Mammary epithelial cell (primary cell): ENCODE data around the gene CAMK1G.

Experiments
- CTCF ChIP-seq, 2 donors: IDR thresholded peaks in 1 of 2; conservative IDR thresholded peaks in 1 of 2; 2 replicates each; pipeline ENCODE4 v1.5.1; 2011 to 2012; ENCODE audit warnings: inconsistent platforms in 2 of 2, low read length in 2 of 2, mild to moderate bottlenecking in 2 of 2, control low read depth in 1 of 2, low read depth in 1 of 2; ENCODE audit not compliant: insufficient read depth in 1 of 2; ENCODE audit errors: extremely low read depth in 1 of 2
- EZH2 ChIP-seq: IDR thresholded peaks from 2 replicates; pipeline ENCODE4 v1.6.1; 2012; ENCODE audit warnings: low read length, inconsistent platforms, borderline replicate concordance

GRCh38 chr1:209634005-209634737 is 50.7 kb downstream of the CAMK1G start:
- no peak for TF ChIP-seq CTCF (conservative IDR thresholded peaks at IDR 0.05 in 1 of 2, IDR thresholded peaks at IDR 0.05 in 1 of 2; ENCODE audit: extremely low read depth in 1 of 2, insufficient read depth in 1 of 2, low read depth in 1 of 2, low read length in 2 of 2)
- no peak for TF ChIP-seq EZH2
